ENCODE measurements around the gene MBNL1. TPM values are rescaled to one million over a fixed set of nuclear protein-coding genes. Genes with fewer than 3 reads are reported as not detected.

Gene MBNL1
- total RNA-seq, 1 experiment from 2014 or later: 163 TPM

DNA sequence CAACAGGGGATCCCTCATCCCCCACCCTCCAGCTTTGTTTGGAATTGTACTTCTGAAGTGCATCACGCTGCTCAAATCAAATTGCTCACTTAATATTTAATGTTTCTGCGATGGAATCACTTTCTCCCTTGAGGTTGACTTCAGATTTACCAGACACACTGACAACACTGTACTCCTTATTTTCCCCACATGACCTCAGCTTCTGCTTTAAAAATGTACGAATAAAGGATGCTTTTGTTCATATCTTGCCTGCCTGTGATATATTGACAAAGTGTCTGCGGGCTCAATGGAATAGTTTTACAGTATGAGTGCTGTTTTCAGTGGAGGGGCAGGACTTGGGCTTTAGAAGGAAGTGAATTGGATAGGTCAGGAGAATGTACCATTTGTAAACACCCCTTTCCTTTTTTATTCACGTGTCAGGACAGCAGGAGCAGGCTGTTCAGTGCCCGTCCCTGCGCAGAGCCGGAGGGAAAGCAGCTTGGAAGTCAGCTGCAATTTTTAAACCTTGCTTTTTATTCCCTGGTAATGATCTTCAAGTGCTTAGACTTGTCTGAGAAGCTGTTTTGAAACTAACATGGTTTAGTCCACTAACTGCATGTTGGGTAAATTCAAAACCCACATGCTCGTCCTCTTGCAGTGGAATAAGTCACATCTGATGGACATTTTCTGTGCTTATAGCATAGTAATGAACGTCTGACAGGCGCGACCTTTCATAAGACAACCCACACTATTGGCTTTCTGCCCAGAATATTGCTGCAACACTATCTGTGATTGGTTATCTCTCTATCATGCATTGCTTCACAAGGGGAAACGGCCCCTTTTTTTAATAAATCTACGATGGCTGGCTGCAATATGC, 29.9 kb downstream of the MBNL1 start:
- peak; percentile 93 for DNase-seq (ENCODE audit: low spot score)

DNA sequence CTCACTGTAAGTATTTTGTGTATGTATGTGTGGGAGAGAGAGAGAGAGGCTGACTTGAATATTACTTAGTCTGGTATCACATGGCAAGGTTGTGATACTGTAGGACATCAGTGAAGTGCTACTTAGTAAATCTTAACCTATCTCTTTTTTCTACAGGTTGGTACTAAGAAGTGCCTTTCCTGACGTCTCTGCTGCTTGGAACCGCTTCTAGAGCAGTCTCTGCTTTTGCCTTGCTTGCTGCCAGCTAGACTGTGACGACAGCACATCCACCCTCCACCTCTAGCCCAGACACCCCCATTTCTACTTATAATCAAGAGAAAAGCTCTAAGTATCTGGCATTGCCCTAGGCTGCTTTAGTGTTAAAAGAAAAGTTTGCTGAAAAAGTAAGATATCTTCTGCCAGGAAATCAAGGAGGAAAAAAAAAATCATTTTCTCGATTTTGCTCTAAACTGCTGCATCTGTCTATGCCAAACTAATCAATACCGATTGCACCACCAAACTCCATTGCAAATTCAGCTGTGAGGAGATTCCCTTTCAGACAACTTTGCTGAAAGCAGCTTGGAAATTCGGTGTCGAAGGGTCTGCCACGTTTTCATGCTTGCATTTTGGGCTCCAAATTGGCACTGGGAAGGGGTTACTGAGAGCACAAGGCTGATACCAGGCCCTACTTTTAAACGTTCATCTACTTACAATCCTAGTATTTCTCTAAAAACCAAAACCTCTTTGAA, 30.7 kb downstream of the MBNL1 start:
- no peak for DNase-seq (ENCODE audit: low spot score)

DNA sequence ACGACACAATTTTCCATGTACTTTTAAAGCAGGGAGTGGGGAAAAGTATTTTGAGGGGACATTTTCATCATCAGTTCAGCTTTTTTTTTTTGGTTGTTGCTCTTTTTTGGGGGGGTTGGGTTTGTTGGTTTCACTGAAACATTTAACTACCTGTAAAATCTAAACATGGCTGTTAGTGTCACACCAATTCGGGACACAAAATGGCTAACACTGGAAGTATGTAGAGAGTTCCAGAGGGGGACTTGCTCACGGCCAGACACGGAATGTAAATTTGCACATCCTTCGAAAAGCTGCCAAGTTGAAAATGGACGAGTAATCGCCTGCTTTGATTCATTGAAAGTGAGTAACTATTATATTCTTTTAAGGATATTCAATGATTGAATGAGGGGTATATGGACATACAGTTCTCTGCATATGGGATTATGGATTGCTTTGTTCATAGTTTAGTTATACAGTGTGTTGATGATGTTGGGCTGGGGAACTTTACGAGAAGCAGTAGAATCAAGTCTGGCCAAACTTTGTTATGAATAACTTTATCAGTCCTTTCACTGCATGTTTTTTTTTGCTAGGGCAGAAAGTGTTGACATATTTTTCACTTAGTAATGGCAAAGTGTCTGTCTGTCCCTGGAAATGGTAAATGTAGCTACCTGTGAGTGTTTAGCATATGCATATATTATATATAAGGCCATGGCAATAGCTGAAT, 31.5 kb downstream of the MBNL1 start:
- no peak for DNase-seq (ENCODE audit: low spot score)

DNA sequence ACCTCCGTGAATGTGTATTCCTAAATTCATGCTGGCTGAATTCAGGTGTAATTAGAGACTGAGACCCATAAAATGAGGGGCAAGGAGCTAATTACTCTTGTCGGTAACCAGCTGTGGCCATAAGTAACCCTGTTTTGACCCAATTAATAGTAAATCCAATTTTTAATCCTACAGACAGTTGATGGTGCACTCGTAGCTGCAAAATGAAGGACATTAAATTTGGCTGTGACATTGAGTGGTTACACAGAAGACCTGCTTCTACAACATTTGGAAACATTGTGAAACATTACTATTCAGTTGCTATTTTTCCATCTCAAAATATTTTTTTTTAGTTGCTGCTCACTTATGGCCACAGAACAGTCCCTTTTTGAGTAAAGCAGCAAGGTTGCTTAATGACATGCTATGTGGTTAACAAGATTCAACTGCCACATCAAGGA, 33.0 kb downstream of the MBNL1 start:
- DNase-seq (ENCODE audit: low spot score): no peak

- no peak for DNase-seq (ENCODE audit: low spot score)
These were observed 33.8 kb downstream of the MBNL1 start for GRCh38 chr3:152302521-152303021.

GRCh38 chr3:152304160-152304559, 35.4 kb downstream of the MBNL1 start:
- no peak for DNase-seq (ENCODE audit: low spot score)

GRCh38 chr3:152305075-152305474, 36.3 kb downstream of the MBNL1 start:
- DNase-seq (ENCODE audit: low spot score): no peak

DNA sequence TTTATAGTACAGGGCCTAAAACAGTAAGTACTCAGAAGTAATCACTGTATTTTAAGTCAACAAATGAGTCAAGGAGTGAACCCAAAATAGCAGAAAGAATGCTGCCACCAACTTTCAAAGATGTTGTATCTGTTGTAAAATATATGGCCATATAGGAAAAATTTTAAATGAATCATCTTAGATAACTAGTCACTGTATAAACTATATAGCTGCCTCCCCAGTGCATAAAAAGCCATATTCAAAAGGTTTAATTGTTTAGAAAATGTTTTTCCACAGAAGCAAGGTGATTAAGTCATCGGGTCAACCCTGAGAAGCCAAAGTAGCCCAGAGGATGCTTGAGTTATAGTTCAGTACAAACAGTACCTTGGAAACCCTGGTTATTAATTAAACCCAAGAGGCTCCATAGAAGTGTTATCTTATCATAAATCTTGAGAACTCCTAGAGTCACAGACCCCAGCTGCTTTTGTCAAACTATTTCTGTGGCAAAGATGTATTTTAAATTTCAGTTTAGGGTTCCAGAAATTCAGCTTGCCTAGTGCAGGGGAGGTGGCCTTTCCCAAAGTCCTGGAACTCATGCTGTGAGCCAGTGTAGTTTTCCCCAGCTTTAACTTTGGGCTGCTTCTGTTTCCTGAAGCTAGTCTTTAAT, 39.2 kb downstream of the MBNL1 start:
- peak; percentile 85 for DNase-seq (ENCODE audit: low spot score)

DNA sequence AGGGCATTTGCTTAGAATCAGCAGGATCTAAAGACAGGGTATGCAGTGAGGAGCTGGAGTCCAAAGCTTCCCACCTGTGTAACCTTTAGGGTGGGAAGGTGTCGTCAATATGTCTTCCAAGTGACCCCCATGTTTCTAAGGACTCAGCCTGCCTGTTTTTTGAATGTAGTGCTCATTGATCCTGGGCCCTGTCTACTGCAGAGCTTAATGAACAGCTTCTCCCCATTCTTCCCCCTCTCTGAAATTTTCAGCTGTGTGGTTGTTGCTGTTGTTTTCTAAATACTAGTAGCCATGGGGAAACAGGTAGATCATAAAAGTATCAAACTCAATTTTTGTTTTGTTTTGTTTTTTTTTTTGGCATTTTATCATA, 39.7 kb downstream of the MBNL1 start:
- no peak for DNase-seq (ENCODE audit: low spot score)

DNA sequence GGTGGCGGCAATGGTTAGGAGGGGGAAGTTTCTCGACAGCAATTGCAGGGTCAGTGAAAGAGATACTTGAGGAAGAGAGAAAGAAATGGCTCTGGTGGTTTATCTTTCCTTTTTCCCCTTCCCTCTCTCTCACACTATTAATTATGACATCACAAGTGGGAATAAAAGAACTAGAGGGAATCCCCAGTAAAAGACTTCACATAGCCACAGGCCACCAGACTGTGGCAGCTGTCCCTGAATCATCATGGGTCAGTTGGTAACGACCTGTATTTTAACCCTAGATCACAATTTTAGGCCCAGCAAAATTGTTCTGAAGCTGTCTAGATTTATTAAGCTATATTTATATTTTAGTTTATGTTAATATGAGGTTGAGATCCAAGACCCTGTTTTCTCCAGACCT, 40.3 kb downstream of the MBNL1 start:
- no peak for DNase-seq (ENCODE audit: low spot score)

GRCh38 chr3:152309535-152310307, 41.0 kb downstream of the MBNL1 start:
- DNase-seq (ENCODE audit: low spot score): no peak

- DNase-seq (ENCODE audit: low spot score): no peak
These were observed 44.7 kb downstream of the MBNL1 start for GRCh38 chr3:152313430-152313829.

- DNase-seq (ENCODE audit: low spot score): no peak
These were observed 45.2 kb downstream of the MBNL1 start for GRCh38 chr3:152313914-152314313.

- DNase-seq (ENCODE audit: low spot score): no peak
These were observed 46.1 kb downstream of the MBNL1 start for GRCh38 chr3:152314677-152315353.

DNA sequence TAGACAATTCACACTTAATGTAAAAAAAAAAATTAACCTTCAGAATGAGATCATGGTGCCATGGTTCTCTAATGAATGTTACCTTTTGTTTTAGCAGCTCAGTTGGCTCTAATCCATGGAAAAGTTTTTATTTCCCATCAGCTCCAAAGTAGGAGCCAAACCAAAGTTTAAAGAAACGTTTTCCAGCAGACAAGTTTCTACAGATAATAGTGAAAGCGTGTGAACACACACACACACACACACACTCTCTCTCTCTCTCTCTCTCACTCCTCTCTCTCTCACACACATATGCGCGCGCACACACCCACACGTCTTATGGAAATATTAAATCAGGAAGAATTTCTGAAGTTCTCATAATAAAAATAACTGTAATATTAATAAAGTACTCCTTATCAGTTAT, 46.9 kb downstream of the MBNL1 start:
- no peak for DNase-seq (ENCODE audit: low spot score)

DNA sequence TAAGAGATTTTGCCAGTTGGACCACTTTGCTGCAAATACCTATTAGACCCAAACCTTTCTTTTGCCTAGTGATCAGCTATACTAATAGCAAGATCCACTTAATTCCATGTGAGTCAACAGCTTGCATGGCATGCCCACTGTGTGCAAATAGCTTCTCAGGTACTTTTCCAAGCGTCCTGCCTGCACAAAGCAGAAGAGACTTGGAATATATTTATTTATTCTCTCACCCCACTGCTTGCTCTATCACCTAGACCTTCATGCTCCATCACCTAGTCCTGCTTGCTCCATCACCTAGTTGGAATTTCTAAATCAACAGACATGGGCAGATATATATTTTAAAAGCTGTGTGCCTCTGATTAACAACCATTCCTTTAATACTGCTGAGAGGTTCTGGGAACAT, 47.6 kb downstream of the MBNL1 start:
- DNase-seq (ENCODE audit: low spot score): no peak

DNA sequence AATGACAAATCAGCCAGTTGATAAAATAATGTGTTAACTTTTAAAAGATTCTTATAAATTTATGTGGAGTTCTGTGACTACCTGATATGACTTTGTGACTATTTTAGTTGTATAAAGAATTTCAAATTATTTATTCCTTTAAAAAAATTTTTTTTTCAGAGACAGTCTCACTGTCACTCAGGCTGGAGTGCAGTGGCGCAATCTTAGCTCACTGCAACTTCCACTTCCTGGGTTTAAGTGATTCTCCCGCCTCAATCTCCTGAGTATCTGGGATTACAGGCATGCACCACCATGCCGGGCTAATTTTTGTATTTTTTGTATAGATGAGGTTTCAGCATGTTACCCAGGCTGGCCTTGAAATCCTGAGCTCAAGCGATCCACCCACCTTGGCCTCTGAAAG, 48.5 kb downstream of the MBNL1 start:
- DNase-seq (ENCODE audit: low spot score): no peak

GRCh38 chr3:152317956-152318355, 49.2 kb downstream of the MBNL1 start:
- DNase-seq (ENCODE audit: low spot score): no peak

- DNase-seq (ENCODE audit: low spot score): no peak
These were observed 49.8 kb downstream of the MBNL1 start for GRCh38 chr3:152318512-152318911.

DNA sequence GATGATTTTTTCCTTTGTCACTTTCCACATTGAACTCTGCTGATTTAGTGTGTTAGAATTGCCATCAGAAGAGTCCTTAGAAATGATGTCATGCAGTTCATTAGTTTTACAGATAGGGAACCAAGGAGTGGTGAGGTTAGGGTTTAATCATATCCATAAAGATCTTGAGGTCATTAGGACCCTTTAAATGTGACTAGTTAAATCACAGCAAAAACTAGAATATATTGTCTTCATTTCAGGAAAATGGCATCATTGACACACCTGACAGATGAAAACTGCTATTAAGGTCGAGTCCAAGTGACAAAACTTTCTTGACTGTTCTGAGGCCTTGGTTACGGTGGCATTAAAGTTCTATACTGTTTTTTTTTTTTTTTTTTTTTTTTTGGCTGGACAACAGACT, 50.5 kb downstream of the MBNL1 start:
- DNase-seq (ENCODE audit: low spot score): no peak
